Liver (tissue), 9 donors: ENCODE results near the gene HTR3E. TPM values are rescaled to one million over a fixed set of nuclear protein-coding genes. Genes with fewer than 3 reads are reported as not detected.

Source experiments
- DNase-seq: peaks from one replicate; pipeline ENCODE4 v3.0.0-alpha.2; 2017; ENCODE audit warnings: low spot score
- H3K27ac ChIP-seq, 2 donors: one replicate each; pipeline ENCODE4 v1.7.0; 2013; ENCODE audit warnings: inconsistent platforms in 2 of 2, low read length in 2 of 2, control low read depth in 1 of 2, low read depth in 1 of 2, mild to moderate bottlenecking in 1 of 2
- H3K27me3 ChIP-seq, 4 donors: one replicate each; pipeline versions ENCODE4 v1.6.1 to v1.7.0; 2013; ENCODE audit warnings: low read length in 3 of 4, inconsistent platforms in 1 of 4, mild to moderate bottlenecking in 1 of 4, moderate library complexity in 1 of 4; ENCODE audit not compliant: control insufficient read depth in 4 of 4, insufficient read depth in 4 of 4
- H3K36me3 ChIP-seq, 4 donors: one replicate each; pipeline versions ENCODE4 v1.6.1 to v1.7.0; 2013; ENCODE audit warnings: low read length in 3 of 4, mild to moderate bottlenecking in 3 of 4, low read depth in 1 of 4, moderate library complexity in 1 of 4; ENCODE audit not compliant: control insufficient read depth in 4 of 4, insufficient read depth in 3 of 4
- H3K4me1 ChIP-seq, 4 donors: one replicate each; pipeline versions ENCODE4 v1.6.1 to v1.7.0; 2013; ENCODE audit warnings: low read length in 3 of 4, mild to moderate bottlenecking in 3 of 4, moderate library complexity in 1 of 4; ENCODE audit not compliant: control insufficient read depth in 4 of 4, insufficient read depth in 4 of 4
- H3K4me3 ChIP-seq, 3 donors: one replicate each; pipeline versions ENCODE4 v1.6.1 to v1.7.0; 2013; ENCODE audit warnings: low read length in 3 of 3, control low read depth in 1 of 3, low read depth in 1 of 3, mild to moderate bottlenecking in 1 of 3
- H3K9ac ChIP-seq, 2 donors: one replicate each; pipeline ENCODE4 v1.7.0; 2013; ENCODE audit warnings: low read length in 2 of 2, mild to moderate bottlenecking in 2 of 2, moderate library complexity in 2 of 2, control low read depth in 1 of 2, low read depth in 1 of 2
- H3K9me3 ChIP-seq, 4 donors: one replicate each; pipeline versions ENCODE4 v1.6.1 to v1.7.0; 2013; ENCODE audit warnings: low read length in 3 of 4; ENCODE audit not compliant: control insufficient read depth in 4 of 4
- EGR1 ChIP-seq, 2 donors: IDR thresholded peaks; 2 replicates each; pipeline ENCODE4 v1.6.1; 2016 to 2018; ENCODE audit warnings: antibody characterized with exemption in 2 of 2, low read depth in 2 of 2
- FOXA1 ChIP-seq: IDR thresholded peaks from 2 replicates; pipeline ENCODE4 v1.6.1; 2016; ENCODE audit warnings: antibody characterized with exemption
- FOXA2 ChIP-seq: IDR thresholded peaks from 2 replicates; pipeline ENCODE4 v1.6.1; 2016; ENCODE audit warnings: antibody characterized with exemption
- GABPA ChIP-seq, 2 donors: IDR thresholded peaks in 1 of 2; conservative IDR thresholded peaks in 1 of 2; 2 replicates each; pipeline ENCODE4 v1.6.1; 2016; ENCODE audit warnings: antibody characterized with exemption in 2 of 2, mild to moderate bottlenecking in 1 of 2, moderate library complexity in 1 of 2
- HNF4A ChIP-seq, 2 donors: conservative IDR thresholded peaks; 2 replicates each; pipeline ENCODE4 v1.6.1; 2016; ENCODE audit warnings: antibody characterized with exemption in 2 of 2, mild to moderate bottlenecking in 2 of 2
- HNF4G ChIP-seq: IDR thresholded peaks from 2 replicates; pipeline ENCODE4 v1.6.1; 2016; ENCODE audit warnings: antibody characterized with exemption
- JUND ChIP-seq, 2 donors: IDR thresholded peaks; 2 replicates each; pipeline ENCODE4 v1.6.1; 2016; ENCODE audit warnings: antibody characterized with exemption in 2 of 2
- MAX ChIP-seq: IDR thresholded peaks from 2 replicates; pipeline ENCODE4 v1.6.1; 2016; ENCODE audit warnings: antibody characterized with exemption
- NR2F2 ChIP-seq: IDR thresholded peaks from 2 replicates; pipeline ENCODE4 v1.6.1; 2016; ENCODE audit warnings: antibody characterized with exemption
- RAD21 ChIP-seq, 2 donors: IDR thresholded peaks; 2 replicates each; pipeline ENCODE4 v1.6.1; 2016; ENCODE audit warnings: antibody characterized with exemption in 2 of 2, mild to moderate bottlenecking in 2 of 2
- REST ChIP-seq: IDR thresholded peaks from 2 replicates; pipeline ENCODE4 v1.6.1; 2016; ENCODE audit warnings: antibody characterized with exemption, mild to moderate bottlenecking
- RXRA ChIP-seq, 2 donors: IDR thresholded peaks; 2 replicates each; pipeline ENCODE4 v1.6.1; 2017 to 2018; ENCODE audit warnings: antibody characterized with exemption in 2 of 2, mild to moderate bottlenecking in 1 of 2
- SP1 ChIP-seq: IDR thresholded peaks from 2 replicates; pipeline ENCODE4 v1.6.1; 2018; ENCODE audit warnings: antibody characterized with exemption, mild to moderate bottlenecking
- TAF1 ChIP-seq: conservative IDR thresholded peaks from 2 replicates; pipeline ENCODE4 v1.6.1; 2016; ENCODE audit warnings: antibody characterized with exemption, mild to moderate bottlenecking
- YY1 ChIP-seq: IDR thresholded peaks from 2 replicates; pipeline ENCODE4 v1.6.1; 2016; ENCODE audit warnings: antibody characterized with exemption, mild to moderate bottlenecking
- ZBTB33 ChIP-seq: IDR thresholded peaks from 2 replicates; pipeline ENCODE4 v1.6.1; 2016; ENCODE audit warnings: antibody characterized with exemption
- WGBS: extraction: QIAGEN DNeasy Blood & Tissue Kit; methylation state at CpG from one replicate; pipeline ENCODE4 v1.1.7; 2013; 5-methylcytosine and 5-hydroxymethylcytosine counted together
- polyA plus RNA-seq, 2 donors: library from polyadenylated mRNA; stranded (reverse) in 1 of 2; unstranded in 1 of 2; fragments of 200-250 nt in 1 of 2; fragments of >200 nt in 1 of 2; fragmentation: Nextera tagmentation in 1 of 2; extraction: Ambion mirVana in 1 of 2; gene quantifications; one replicate each; pipeline versions ENCODE4 v1.2.1 to v1.2.3, GENCODE V29; 2013 to 2015
- total RNA-seq, 2 donors: library from RNA; depleted of rRNA; stranded (reverse); fragments of >200 nt; gene quantifications; one replicate each; pipeline ENCODE4 v1.2.3, GENCODE V29; 2014
- TF ChIP-seq, protein P1 (sequence below): IDR thresholded peaks from 2 replicates; pipeline ENCODE4 v1.6.1; 2016; ENCODE audit warnings: antibody characterized with exemption
- TF ChIP-seq, protein P2 (sequence below): fragments of 150-350 bp; IDR thresholded peaks from 2 replicates; pipeline ENCODE4 v1.5.1; 2017; ENCODE audit warnings: improper control_type of control experiment, low read depth, low read length; ENCODE audit not compliant: missing input control
- donor health status: healthy.
- donor health status: healthy.
- donor health status: healthy.
- donor health status: healthy.
- donor health status: healthy.

The HTR3E gene
- total and polyA plus RNA-seq, 4 donors: not detected

DNA sequence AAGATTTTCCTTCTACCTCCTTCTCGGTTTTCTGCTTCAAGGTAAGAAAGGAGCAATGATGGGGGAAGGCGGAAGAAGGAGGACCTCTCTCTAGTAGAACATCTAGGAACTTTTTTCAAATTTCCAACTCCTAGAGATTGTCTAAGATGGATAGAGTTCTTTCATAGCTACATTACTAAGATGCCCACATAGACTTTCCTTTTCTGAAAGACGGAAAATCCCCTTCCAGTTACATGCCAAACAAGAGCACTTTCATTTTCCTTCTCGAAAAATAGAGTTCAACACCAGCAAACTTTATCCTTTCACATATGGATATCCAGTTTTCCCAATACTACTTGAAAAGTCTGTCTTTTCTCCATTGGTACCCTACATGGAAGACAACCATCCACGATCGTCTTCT, 692 bp downstream of the HTR3E start:
- 87% methylated on average over 6 of the region's 6 CpGs for WGBS
- Histone ChIP-seq H3K9me3 (peaks cover 0 to 3% (median 0%) of the 10 kb centered on the region in 4 donors), H3K4me3 (no peak overlapping the region), H3K4me1 (no peaks in the 10 kb centered on the region), H3K9ac (no peak overlapping the region), H3K27ac (no peak overlapping the region), H3K27me3 (no peaks in the 10 kb centered on the region), H3K36me3 (no peaks in the 10 kb centered on the region)
- TF ChIP-seq HNF4A (conservative IDR thresholded peaks at IDR 0.05): no peak
- TF ChIP-seq TAF1: no peak
- TF ChIP-seq MAX: no peak
- no peak for TF ChIP-seq SP1
- TF ChIP-seq NR2F2: no peak
- TF ChIP-seq, protein P1, sequence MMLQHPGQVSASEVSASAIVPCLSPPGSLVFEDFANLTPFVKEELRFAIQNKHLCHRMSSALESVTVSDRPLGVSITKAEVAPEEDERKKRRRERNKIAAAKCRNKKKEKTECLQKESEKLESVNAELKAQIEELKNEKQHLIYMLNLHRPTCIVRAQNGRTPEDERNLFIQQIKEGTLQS: no peak
- TF ChIP-seq YY1: no peak
- no peak for TF ChIP-seq JUND (IDR thresholded peaks at IDR 0.05)
- TF ChIP-seq HNF4G: no peak
- no peak for TF ChIP-seq FOXA1
- no peak for TF ChIP-seq EGR1 (IDR thresholded peaks at IDR 0.05; ENCODE audit: low read depth in 2 of 2)
- TF ChIP-seq RAD21 (IDR thresholded peaks at IDR 0.05): no peak
- no peak for TF ChIP-seq FOXA2
- TF ChIP-seq REST: no peak
- TF ChIP-seq ZBTB33: no peak
- TF ChIP-seq RXRA (IDR thresholded peaks at IDR 0.05): no peak
- TF ChIP-seq GABPA (IDR thresholded peaks at IDR 0.05 in 1 of 2, conservative IDR thresholded peaks at IDR 0.05 in 1 of 2): no peak
- no peak for DNase-seq

DNA sequence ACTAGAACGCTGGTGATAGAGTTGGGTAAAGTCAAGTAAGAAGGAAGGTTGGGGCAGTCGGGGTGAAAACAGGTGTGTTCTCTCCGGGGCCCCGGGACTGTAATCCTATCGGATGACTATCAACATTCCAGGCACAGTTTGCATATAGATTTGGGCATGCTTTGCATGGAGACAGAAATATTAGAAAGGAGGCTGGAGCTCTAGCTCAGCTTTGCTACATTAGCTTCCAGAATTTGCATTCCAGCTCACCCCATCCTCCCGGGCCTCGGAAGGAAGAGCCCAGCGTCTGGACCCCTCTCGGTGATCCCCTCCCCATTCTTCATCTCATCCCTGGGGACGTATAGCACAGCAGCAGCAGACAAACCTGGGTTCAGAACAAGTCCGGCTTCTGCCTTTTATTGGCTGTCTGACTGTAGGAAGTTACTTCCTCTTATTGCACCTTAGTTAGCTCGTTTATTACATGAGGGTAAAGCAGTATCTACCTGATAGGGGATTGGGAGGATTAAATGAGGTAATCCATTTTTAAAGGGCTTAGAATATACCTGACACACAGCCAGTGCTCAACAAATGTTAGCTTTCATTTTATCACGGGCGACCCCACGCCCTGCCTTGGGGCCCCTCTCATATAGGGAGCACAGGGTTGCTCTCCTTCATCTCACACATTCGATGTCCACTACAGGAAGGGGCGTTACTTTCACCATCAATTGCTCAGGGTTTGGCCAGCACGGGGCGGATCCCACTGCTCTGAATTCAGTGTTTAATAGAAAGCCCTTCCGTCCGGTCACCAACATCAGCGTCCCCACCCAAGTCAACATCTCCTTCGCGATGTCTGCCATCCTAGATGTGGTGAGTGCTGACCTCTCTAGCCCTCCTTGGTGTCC, 3.2 kb downstream of the HTR3E start:
- Histone ChIP-seq H3K36me3 (no peaks in the 10 kb centered on the region), H3K9ac (no peak overlapping the region), H3K9me3 (no peaks in the 10 kb centered on the region), H3K4me1 (no peaks in the 10 kb centered on the region), H3K27ac (no peak overlapping the region), H3K27me3 (no peaks in the 10 kb centered on the region), H3K4me3 (no peak overlapping the region)
- no peak for DNase-seq
- WGBS: 73% methylated on average over 24 of the region's 24 CpGs
- TF ChIP-seq RAD21 (IDR thresholded peaks at IDR 0.05) (no peak), HNF4G (no peak), MAX (no peak), REST (no peak), EGR1 (IDR thresholded peaks at IDR 0.05; ENCODE audit: low read depth in 2 of 2) (no peak), RXRA (IDR thresholded peaks at IDR 0.05) (no peak), HNF4A (conservative IDR thresholded peaks at IDR 0.05) (no peak), YY1 (no peak), SP1 (no peak), NR2F2 (no peak), JUND (IDR thresholded peaks at IDR 0.05) (no peak), FOXA2 (no peak), TAF1 (no peak)
- TF ChIP-seq, protein P2, sequence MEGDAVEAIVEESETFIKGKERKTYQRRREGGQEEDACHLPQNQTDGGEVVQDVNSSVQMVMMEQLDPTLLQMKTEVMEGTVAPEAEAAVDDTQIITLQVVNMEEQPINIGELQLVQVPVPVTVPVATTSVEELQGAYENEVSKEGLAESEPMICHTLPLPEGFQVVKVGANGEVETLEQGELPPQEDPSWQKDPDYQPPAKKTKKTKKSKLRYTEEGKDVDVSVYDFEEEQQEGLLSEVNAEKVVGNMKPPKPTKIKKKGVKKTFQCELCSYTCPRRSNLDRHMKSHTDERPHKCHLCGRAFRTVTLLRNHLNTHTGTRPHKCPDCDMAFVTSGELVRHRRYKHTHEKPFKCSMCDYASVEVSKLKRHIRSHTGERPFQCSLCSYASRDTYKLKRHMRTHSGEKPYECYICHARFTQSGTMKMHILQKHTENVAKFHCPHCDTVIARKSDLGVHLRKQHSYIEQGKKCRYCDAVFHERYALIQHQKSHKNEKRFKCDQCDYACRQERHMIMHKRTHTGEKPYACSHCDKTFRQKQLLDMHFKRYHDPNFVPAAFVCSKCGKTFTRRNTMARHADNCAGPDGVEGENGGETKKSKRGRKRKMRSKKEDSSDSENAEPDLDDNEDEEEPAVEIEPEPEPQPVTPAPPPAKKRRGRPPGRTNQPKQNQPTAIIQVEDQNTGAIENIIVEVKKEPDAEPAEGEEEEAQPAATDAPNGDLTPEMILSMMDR: no peak
- TF ChIP-seq, protein P1: no peak
